Natural killer cell (primary cell): ENCODE measurements around the gene ARMC5. TPM values are rescaled to one million over a fixed set of nuclear protein-coding genes. Genes with fewer than 3 reads are reported as not detected.
A peak's percentile ranks its signal among the peaks of the same experiment; 100 is the strongest.

Experiments
- ATAC-seq, 3 donors: fragments of 150-1000 bp in 2 of 3; fragments of 200-7000 bp in 1 of 3; cut with Tn5 transposase; 1 replicate in 1 of 3; 2 replicates in 2 of 3; pipeline ENCODE4 v1.10.0; 2021; ENCODE audit warnings: mild to moderate bottlenecking in 2 of 3, moderate library complexity in 2 of 3
- DNase-seq, 2 donors: peaks; one replicate each; pipeline versions ENCODE4 v3.0.0 to v3.0.0-alpha.2; 2013 to 2021; ENCODE audit warnings: mixed read lengths in 1 of 2
- H3K27ac ChIP-seq: one replicate; pipeline ENCODE4 v1.5.1; 2013; ENCODE audit warnings: mild to moderate bottlenecking, low read length
- H3K27me3 ChIP-seq: one replicate; pipeline ENCODE4 v1.6.1; 2013; ENCODE audit warnings: low read length; ENCODE audit not compliant: control insufficient read depth, insufficient read depth
- H3K36me3 ChIP-seq: one replicate; pipeline ENCODE4 v1.6.1; 2013; ENCODE audit warnings: low read length; ENCODE audit not compliant: control insufficient read depth, insufficient read depth
- H3K4me1 ChIP-seq: one replicate; pipeline ENCODE4 v1.6.1; 2013; ENCODE audit warnings: low read length; ENCODE audit not compliant: control insufficient read depth, insufficient read depth
- H3K4me3 ChIP-seq: one replicate; pipeline ENCODE4 v1.5.1; 2013; ENCODE audit warnings: low read length
- H3K9me3 ChIP-seq: one replicate; pipeline ENCODE4 v1.6.1; 2013; ENCODE audit warnings: low read length; ENCODE audit not compliant: control insufficient read depth, insufficient read depth
- H3K27ac Mint-ChIP-seq, 2 donors: one replicate each; pipeline ENCODE4 v1.8.0; 2022; ENCODE audit warnings: mild to moderate bottlenecking in 2 of 2, mixed read lengths in 2 of 2, moderate library complexity in 1 of 2
- H3K27me3 Mint-ChIP-seq, 2 donors: one replicate each; pipeline ENCODE4 v1.8.0; 2022; ENCODE audit warnings: low read depth in 2 of 2, mixed read lengths in 2 of 2
- H3K36me3 Mint-ChIP-seq: one replicate; pipeline ENCODE4 v1.8.0; 2022; ENCODE audit warnings: mixed read lengths
- H3K4me1 Mint-ChIP-seq, 2 donors: one replicate each; pipeline ENCODE4 v1.8.0; 2022; ENCODE audit warnings: mixed read lengths in 2 of 2
- H3K4me3 Mint-ChIP-seq: one replicate; pipeline ENCODE4 v1.8.0; 2022; ENCODE audit warnings: mild to moderate bottlenecking, moderate library complexity, mixed read lengths
- H3K9me3 Mint-ChIP-seq, 2 donors: one replicate each; pipeline ENCODE4 v1.8.0; 2022; ENCODE audit warnings: mixed read lengths in 2 of 2
- WGBS: methylation state at CpG from one replicate; pipeline ENCODE4 v1.1.7; 2013; ENCODE audit warnings: missing lambda C conversion rate; ENCODE audit not compliant: insufficient coverage; 5-methylcytosine and 5-hydroxymethylcytosine counted together
- intact Hi-C: fragments of 100-400 bp; cut with micrococcal nuclease; formaldehyde crosslinking; loops from one replicate; pipeline ENCODE4 v1.14.2; 2022
- total RNA-seq, 4 donors: library from RNA; stranded (reverse); fragments of 120-200 nt in 1 of 4; gene quantifications; one replicate each; pipeline versions ENCODE4 v1.2.3 to v1.2.4, GENCODE V29; 2013 to 2022
- TF ChIP-seq, protein P1 (sequence below): fragments of 200-600 bp; IDR thresholded peaks from one replicate; pipeline ENCODE4 v1.8.0; 2022; ENCODE audit warnings: antibody characterized with exemption

The ARMC5 gene
- total RNA-seq, 3 donors from 2014 or later (not counting 1 experiment from before 2014, with no cell fraction given), result 10.4 to 22.8 (median 16.6) TPM

DNA sequence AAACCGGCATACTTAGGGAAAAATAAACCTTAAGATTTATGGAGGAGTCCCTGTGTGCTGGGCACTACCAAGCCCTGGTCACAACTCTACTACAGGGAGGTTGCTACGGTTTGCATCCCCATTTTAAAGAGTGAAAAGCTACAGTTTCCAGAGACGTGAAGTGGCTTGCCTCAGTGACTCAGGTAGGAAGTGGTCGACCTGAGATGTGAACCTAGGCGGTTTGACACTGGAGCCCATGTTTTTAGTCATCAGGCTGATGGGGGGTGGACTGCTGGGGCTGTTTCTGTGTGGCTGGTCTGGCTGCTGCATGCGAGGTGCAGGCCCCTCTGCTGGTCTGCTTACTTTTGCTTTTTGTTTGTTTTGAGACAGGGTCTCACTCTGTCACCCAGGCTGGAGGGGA lies 37.7 kb upstream of the ARMC5 start:
- Mint-ChIP-seq H3K36me3 (no peaks in the 10 kb centered on the region), H3K9me3 (no peaks in the 10 kb centered on the region), H3K27ac (peak overlapping the region; percentile 35 to 36), H3K4me1 (peaks cover 62 to 67% of the 10 kb centered on the region in 2 donors), H3K4me3 (peak overlapping the region; percentile 74), H3K27me3 (peaks cover 0 to 2% of the 10 kb centered on the region in 2 donors)
- H3K27ac ChIP-seq, result no peak overlapping the region
- TF ChIP-seq, protein P1, sequence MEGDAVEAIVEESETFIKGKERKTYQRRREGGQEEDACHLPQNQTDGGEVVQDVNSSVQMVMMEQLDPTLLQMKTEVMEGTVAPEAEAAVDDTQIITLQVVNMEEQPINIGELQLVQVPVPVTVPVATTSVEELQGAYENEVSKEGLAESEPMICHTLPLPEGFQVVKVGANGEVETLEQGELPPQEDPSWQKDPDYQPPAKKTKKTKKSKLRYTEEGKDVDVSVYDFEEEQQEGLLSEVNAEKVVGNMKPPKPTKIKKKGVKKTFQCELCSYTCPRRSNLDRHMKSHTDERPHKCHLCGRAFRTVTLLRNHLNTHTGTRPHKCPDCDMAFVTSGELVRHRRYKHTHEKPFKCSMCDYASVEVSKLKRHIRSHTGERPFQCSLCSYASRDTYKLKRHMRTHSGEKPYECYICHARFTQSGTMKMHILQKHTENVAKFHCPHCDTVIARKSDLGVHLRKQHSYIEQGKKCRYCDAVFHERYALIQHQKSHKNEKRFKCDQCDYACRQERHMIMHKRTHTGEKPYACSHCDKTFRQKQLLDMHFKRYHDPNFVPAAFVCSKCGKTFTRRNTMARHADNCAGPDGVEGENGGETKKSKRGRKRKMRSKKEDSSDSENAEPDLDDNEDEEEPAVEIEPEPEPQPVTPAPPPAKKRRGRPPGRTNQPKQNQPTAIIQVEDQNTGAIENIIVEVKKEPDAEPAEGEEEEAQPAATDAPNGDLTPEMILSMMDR, result no peak
- 25% methylated on average over 6 of the region's 6 CpGs for WGBS
- peaks cover 79% of the 10 kb centered on the region for H3K4me1 ChIP-seq
- peak; percentile 60 to 71 for DNase-seq
- H3K27me3 ChIP-seq, result no peaks in the 10 kb centered on the region
- no peaks in the 10 kb centered on the region for H3K36me3 ChIP-seq
- H3K9me3 ChIP-seq, result no peaks in the 10 kb centered on the region
- H3K4me3 ChIP-seq, result no peak overlapping the region
- ATAC-seq, result peak; percentile 74 to 88 (median 85)
- intact Hi-C loops, result no loop called here

DNA sequence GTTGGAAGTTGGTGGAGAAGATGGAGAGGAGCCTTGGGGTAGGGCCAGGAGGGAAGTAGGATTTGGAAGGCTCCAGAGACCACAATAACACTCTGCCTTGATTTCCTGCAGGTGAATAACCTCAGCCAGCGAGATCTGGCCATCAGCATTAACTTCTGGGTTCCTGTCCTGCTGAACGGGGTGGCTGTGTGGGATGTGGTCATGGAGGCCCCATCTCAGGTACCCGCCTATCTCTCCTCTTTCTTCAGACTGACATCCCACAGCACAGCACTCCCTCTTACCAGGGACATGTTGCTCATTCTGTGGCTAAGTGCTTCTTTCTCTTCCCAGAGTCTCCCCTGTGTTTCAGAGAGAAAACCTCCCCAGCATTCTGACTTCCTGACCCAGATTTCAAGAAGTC lies 36.1 kb upstream of the ARMC5 start:
- Histone ChIP-seq H3K27me3 (no peaks in the 10 kb centered on the region), H3K4me1 (peaks cover 77% of the 10 kb centered on the region), H3K27ac (no peak overlapping the region), H3K4me3 (no peak overlapping the region), H3K9me3 (no peaks in the 10 kb centered on the region), H3K36me3 (no peaks in the 10 kb centered on the region)
- Mint-ChIP-seq H3K27ac (peak overlapping the region in 1 of 2 donors; percentile 47), H3K4me1 (peaks cover 55 to 61% of the 10 kb centered on the region in 2 donors), H3K27me3 (peaks cover 0 to 2% of the 10 kb centered on the region in 2 donors), H3K9me3 (no peaks in the 10 kb centered on the region), H3K36me3 (no peaks in the 10 kb centered on the region), H3K4me3 (peak overlapping the region; percentile 46)
- TF ChIP-seq, protein P1, result no peak
- 48% methylated on average over 3 of the region's 3 CpGs for whole genome bisulfite sequencing
- intact Hi-C loops, result no loop called here
- ATAC-seq (no peak), DNase-seq (no peak)

DNA sequence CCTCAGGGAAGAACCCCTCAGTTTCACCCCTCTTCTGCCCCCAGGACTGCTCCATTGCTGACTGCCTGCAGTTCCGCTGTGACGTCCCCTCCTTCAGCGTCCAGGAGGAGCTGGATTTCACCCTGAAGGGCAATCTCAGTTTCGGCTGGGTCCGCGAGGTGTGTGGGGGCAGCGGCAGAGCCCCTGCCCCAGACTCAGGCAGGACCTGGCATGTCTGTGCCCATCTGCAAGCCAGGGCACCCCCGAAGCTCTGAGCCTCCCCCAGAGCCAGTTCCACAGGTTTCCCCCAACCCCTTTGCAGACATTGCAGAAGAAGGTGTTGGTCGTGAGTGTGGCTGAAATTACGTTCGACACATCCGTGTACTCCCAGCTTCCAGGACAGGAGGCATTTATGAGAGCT lies 35.5 kb upstream of the ARMC5 start:
- intact Hi-C loops, result no loop called here
- H3K36me3 Mint-ChIP-seq, result no peaks in the 10 kb centered on the region
- DNase-seq, result no peak
- ATAC-seq, result no peak
- Histone ChIP-seq H3K4me1 (peaks cover 77% of the 10 kb centered on the region), H3K4me3 (no peak overlapping the region), H3K36me3 (no peaks in the 10 kb centered on the region), H3K9me3 (no peaks in the 10 kb centered on the region), H3K27me3 (no peaks in the 10 kb centered on the region), H3K27ac (no peak overlapping the region)
- H3K9me3 Mint-ChIP-seq, result no peaks in the 10 kb centered on the region
- H3K27ac Mint-ChIP-seq, result peak overlapping the region in 1 of 2 donors; percentile 47
- WGBS, result 93% methylated on average over 12 of the region's 12 CpGs
- peaks cover 0 to 2% of the 10 kb centered on the region in 2 donors for H3K27me3 Mint-ChIP-seq
- TF ChIP-seq, protein P1, result no peak
- peak overlapping the region; percentile 46 for H3K4me3 Mint-ChIP-seq
- peaks cover 50 to 62% of the 10 kb centered on the region in 2 donors for H3K4me1 Mint-ChIP-seq
